NCI-H2196 (cell line): ENCODE measurements around the gene GALNT18.
A peak's percentile ranks its signal among the peaks of the same experiment; 100 is the strongest.

Source experiments
- DNase-seq: peaks from one replicate; lab custom pipeline; 2025; ENCODE audit not compliant: unreplicated experiment; lab: John Stamatoyannopoulos, UW

GALNT18 gene

DNA sequence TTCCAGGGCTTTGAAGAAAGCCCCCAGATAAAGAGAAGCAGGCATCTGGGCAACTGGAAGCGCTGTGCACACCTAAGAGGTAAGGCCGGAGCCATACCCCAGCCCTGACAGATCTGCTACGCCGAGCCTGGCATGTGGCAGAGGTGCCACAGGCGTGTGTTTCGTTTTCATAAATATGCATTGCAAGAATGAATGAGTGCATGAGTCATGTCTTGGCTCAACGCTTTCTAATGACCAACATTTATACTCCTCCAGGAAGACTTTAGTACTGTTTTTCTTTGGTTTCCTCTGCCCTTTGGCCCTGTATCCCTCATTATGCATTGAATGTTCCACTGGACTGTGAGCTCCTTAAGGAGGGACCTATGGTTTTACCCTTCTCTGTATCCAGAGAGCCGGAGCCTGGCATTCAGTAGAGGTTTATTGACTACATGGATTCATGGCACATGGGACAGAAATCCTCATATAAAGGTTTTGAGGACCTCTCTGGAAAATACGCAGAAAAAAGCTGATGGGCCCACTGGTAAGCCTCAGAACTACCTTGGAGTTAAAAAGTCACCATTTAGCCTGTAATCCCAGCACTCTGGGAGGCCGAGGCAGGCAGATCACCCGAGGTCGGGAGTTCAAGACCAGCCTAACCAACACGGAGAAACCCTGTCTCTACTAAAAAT is 229.9 kb downstream of the GALNT18 start:
- DNase-seq = no peak

DNA sequence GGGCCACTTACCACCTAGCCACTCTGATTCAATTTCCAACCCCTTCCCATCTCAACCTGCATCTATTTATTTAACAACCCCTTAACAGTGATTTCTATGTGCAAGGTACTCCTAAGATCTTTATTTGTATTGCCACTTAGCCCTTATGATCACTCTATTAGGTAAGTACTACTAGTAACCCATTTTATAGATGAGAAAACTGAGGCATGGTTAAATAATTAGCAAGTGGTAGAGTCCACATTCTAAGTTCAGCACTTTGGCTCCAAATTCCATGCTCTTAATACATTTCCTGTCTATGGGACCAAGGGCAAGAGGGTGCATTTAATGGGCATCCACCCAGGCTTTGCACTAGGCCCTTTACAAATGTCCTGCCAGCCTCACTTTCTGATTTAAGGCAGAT is 230.6 kb downstream of the GALNT18 start:
- no peak for DNase-seq

DNA sequence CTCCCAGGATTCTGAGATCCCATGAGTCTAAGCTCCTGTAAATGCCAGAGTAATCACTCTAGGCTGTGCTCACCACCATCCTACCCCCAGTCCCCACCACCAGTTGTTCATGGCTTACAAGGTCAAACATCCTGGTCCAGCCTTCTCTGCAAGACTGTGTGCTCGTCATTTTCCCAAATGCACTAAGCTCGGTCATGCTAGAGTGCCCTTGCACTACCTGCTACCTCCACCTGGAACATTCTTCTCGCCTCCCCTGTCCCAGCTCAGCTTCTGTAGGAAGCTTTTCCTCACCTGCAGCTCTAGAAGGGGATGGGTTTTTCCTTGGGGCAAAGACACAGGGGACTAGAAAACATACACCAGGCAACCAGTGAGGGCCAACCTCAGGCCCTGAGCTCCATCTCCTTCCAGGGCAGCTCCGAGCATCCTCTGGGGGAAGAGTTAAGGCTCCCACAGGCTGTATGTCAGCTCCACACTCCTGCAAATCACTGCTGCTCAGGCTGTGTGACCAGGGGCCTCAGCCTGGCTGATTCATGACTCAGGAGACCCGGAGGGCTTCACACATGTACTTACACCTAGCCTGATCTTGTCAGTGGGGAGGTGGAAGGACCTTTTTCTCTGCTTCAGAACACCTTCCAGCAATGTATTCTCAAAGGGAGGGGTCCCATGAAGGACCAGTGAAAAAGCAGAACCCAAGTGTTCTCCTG is 231.6 kb downstream of the GALNT18 start:
- DNase-seq = no peak

GRCh38 chr11:11389238-11389637 is 232.6 kb downstream of the GALNT18 start:
- DNase-seq = no peak

GRCh38 chr11:11387622-11388305 is 234.0 kb downstream of the GALNT18 start:
- DNase-seq = no peak

DNA sequence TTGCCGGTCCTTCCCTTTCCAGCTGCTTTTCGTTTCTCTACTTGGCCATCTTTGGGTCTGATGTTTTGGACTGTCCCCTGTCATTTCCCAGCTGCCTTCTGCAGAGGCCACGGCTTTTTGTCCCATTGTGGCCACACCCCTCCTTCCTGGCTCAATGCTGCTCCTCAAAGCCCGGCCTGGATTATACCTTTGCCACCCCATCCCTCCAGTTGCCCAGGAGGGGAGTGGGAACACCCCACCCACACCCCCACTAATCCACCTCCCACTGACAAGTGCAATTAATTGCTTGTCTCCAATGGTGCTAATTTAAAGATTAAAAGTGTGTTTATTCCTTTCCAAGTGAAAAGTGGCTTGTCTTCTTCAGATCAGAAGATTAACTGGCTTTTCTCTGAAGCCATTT is 234.6 kb downstream of the GALNT18 start:
- no peak for DNase-seq

DNA sequence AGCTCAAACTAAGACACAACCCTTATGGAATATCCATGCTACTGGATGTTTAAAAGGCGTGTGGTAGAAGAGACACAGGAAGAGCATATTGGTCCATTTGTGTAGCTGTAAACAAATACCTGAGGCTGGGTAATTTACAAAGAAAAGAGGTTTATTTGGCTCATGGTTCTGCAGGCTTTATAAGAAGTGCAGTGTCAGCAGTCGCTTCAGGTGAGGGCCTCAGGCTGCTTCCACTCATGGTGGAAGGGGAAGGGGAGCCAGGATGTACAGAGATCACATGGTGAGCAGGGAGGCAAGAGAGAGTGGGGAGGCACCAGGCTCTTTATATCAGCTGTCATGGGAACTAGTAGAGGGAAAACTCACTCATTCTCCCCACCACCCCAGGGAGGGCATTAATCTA is 237.0 kb downstream of the GALNT18 start:
- no peak for DNase-seq

DNA sequence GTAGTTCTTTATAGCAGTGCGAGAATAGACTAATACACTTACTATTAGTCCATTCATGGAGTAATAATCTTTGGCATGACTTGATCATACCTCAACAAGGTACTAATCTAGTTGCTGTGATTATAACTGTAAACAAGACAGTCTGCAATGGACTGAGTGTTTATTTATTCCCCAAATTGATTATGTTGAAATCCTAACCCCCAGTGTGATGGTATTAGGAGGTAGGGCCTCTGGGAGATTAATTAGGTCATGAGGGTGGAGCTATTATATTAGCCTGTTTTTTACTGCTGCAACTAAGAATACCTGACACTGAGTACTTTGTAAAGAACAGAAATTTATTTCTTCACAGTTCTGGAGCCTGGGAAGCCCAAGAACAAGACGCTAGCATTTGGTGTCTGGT is 237.8 kb downstream of the GALNT18 start:
- DNase-seq = no peak

- DNase-seq = peak; percentile 86
Observed at GRCh38 chr11:11382858-11383532, 238.8 kb downstream of the GALNT18 start.

DNA sequence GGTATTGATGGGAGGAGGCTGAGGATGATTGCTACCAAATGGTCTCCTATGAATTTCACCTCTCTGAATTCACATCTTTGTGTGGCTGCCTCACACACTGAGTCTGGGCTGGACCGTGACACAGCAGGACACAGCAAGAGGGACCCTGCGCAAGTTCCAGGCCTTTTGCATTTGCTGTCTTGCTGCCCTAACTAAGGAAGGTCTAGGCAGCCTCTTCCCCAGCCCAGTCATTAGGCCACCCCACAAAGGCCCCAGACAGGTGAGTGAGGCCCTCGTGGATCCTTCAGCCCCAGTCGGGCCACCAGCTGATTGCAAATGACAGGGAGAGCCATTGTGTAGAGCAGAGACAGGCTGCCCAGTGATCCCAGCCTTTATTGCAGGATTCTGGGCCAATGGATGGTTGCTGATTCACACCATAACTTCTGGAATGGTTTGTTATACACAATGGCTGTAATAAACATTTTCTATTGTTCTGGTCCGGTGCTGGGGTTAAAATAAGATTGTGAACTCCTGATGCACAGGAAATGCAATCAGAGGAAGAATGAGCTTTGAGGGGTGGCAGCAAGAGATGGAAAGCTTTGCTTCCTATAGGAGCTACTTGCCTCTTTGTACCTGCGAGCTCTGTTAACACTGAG is 240.2 kb downstream of the GALNT18 start:
- no peak for DNase-seq

DNA sequence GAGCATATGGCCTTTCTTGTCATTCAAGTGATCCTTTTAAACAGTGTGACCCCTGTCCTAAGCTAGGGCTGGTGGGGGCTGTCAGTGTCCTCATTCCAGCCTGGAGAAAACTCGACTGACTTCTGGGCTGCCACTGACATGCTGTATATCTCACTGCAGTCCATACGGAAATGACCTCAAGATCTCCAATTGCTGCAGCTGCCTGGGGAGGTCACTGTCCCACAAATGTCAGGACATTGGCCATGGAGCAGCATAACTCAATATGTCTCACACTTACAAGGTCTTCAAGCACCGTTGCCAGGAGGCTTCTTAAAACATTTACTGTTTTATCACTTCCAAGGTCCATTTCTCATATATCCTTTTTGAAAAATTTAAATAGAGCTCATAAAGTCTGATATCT is 240.9 kb downstream of the GALNT18 start:
- DNase-seq = no peak

DNA sequence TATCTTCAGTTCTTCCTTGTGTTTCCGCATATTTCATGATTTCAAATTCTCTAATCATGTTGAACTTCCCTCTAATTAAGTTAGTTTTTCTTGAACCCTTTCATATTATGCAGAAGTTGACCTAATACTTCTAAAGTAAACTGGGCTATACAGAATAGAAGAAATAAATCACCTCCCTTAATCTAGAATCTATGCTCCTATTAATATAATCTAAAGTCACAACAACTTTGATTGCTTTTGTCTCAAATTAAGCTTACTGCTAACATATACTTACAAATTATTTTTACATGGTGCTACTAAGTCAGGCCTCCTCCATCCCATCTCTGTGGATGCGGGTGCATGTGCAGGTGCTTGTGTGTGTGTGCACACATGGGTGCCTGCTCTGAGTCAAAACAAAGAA is 241.5 kb downstream of the GALNT18 start:
- no peak for DNase-seq

DNA sequence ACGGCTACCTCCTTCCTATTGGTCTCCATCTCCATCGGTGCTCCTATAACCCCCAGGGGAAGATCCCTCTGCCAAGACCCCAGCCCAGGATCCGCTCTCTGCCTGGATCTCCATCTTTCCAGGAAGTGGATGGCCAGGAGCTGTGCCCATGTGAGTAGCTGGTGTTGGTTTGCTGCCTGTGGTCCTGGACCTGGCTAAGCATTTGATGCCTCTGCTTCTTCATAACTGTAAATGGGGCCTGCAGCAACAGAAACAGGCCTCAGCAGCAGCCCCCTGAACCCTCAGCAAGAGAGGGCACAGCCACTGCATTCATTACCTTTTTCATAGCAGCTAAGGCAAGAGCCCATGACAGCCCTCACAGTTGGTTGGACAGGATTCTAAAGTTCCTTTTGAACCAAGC is 242.1 kb downstream of the GALNT18 start:
- DNase-seq = no peak

GRCh38 chr11:11378184-11378940 is 243.4 kb downstream of the GALNT18 start:
- no peak for DNase-seq

DNA sequence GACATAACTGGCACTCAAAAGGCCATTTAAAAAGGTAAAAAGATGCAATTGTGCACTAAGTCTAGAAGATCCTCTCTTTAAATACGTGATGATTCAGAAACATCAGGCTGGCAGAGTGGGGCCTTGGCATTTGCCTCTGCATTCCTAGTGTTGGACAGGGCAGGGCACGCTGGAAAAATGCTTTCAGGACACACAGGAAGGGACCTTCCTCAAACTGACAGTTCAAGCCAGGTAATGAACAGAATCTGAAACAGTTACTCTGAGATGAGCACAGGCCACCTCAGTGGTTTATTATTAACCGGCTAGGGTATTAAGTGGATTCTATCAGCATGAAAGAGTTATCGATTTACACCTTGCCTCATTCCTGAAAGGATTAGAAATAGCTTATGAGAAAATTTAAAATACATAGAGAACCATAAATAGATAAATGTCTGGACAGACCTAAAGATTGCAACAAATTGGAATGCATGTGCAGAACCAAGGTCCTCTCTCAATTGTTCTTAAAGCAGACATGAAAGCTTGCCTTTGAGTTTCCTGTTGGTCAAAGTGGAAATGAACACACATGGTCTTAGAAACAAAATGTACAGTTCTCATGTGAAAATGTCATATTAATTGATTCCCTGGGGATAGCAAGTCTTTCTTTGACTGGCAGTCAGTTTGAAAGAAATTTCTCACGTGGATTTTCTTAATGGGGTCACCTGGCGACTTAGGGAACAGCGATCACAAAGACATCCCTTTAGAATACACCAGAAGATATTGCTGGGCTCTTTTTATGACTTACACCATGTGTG is 247.3 kb downstream of the GALNT18 start:
- no peak for DNase-seq

DNA sequence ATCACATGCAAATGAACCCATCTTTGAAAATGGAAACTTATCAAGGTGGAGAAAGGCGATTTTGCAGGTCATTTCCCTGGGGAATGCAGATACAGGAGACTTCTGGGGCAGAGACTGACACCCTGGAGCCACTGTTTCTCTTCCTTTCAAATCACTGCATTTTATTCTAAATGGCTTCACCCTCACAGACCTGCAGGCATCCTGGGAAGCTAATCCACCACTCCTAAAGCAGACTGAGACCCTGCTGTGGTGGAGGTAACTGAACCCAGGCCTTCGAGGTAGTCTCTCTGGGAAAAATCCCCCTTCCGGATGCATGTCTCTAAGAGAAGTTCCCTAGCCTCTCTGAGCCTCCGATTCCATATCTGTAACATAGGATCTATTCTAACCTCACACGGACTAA is 247.9 kb downstream of the GALNT18 start:
- DNase-seq = no peak

GRCh38 chr11:11372461-11372860 is 249.3 kb downstream of the GALNT18 start:
- no peak for DNase-seq

DNA sequence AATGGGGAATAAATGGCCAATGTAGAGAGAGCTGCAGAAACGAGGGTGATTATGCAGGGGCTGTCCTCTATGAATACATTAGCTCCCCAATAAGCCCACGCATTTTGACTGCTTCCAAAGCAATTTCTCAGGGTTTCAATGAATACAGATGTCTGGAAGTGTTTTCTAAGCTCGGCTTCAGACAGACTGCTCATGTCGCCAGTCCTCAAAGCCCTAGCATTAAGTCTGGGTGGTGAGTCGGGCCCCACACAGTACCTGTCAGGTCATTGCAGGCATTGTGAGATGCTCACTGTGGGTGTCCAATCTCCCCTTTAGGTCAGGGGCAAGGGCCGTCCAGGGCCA is 250.9 kb downstream of the GALNT18 start:
- DNase-seq = no peak

- no peak for DNase-seq
Observed at GRCh38 chr11:11370255-11370961, 251.4 kb downstream of the GALNT18 start.
